ENCODE measurements around the gene WFIKKN1. TPM values are rescaled to one million over a fixed set of nuclear protein-coding genes. Genes with fewer than 3 reads are reported as not detected.

WFIKKN1 gene
- total RNA-seq, 1 donor from 2014 or later: 1.5 TPM

DNA sequence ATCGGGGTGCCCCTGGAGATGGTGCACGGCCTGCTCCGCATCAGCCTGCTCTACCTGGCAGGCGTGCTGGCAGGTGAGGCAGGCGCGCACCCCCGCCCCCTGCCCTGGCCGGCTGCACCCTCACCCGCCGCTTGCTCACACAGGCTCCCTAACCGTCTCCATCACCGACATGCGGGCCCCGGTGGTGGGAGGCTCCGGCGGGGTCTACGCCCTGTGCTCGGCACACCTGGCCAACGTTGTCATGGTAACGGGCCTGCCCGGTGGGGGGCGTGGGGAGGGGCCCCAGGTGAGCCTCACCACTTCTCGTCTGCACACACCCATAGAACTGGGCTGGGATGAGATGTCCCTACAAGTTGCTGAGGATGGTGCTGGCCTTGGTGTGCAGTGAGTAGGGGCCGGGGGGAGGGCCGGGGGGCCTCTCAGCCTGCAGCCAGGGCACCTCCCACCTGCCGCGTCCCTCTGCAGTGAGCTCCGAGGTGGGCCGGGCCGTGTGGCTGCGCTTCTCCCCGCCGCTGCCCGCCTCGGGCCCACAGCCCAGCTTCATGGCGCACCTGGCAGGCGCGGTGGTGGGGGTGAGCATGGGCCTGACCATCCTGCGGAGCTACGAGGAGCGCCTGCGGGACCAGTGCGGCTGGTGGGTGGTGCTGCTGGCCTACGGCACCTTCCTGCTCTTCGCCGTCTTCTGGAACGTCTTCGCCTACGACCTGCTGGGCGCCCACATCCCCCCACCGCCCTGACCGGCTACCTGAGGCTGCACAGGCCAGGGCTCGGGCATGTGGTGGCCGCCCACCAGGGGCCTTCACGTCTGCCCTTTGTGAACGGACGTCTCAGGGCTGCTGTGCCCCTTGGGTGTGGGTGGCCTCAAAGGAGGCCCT, 46.8 kb downstream of the WFIKKN1 start:
- intact Hi-C loops (cut with DNase I): no loop called here

DNA sequence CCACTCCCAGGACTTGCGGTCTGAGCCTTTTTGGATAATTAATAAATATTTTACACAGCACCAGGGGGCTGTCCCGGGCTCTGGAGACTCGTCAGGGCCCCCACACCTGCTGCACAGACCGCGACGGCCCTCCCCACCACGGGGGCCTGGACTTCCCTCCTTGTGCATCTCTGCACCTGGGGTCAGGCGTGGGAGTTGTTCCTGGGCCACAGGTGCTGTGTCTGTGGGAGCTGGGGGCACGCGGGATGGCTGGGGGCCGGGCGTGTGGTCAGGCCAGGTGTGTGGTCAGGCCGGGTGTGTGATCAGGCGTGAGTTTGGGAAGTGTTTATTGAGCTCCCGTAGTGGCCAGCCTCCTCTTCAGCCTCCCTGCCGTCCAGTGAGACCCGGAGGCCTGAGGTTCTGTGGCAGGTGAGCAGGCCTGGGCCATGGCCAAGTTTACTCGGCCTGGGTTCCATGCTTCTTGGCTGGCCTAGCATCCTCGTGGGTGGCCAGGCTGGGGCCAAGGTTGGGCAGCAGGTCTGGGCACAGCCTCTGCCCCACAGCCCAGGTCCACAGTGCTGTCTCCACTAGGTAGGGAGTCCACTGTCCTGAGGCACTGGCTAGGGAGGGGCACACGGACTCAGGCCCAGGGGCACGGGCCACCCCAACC, 47.5 kb downstream of the WFIKKN1 start:
- no peak for DNase-seq (ENCODE audit: low spot score)
- intact Hi-C loops (cut with DNase I): no loop called here
- peak; percentile 0 for ATAC-seq

More for the DNA sequence above, 46.8 kb downstream of the WFIKKN1 start:
- no peak for DNase-seq (ENCODE audit: low spot score)
- ATAC-seq: no peak

GRCh38 chr16:678858-679813, 48.4 kb downstream of the WFIKKN1 start:
- peak; percentile 56 for ATAC-seq
- intact Hi-C loops (cut with DNase I): no loop called here
- peak; percentile 88 for DNase-seq (ENCODE audit: low spot score)

- DNase-seq (ENCODE audit: low spot score): peak; percentile 95
- intact Hi-C loops (cut with DNase I): no loop called here
- peak; percentile 74 for ATAC-seq
Measured at GRCh38 chr16:679814-680624, 49.2 kb downstream of the WFIKKN1 start, which contains the start of gene STUB1. TSS of gene STUB1 (plus strand) at chr16:680410. CDS start at chr16:680526, 116 bp downstream.

DNA sequence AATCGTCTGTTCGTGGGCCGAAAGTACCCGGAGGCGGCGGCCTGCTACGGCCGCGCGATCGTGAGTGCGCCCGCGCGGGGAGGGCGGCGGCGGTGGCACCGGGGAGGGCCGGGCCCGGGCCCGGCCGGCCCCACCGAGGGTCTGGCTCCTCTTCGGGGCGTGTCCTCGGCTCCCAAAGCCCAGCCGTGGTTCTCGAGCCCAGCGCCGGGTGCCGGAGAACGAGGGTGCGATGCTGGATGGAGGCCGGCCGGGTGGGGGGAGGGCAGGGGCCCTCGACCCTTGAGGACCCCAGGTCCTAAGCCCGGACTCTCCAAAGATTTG, 49.8 kb downstream of the WFIKKN1 start:
- intact Hi-C loops (cut with DNase I): no loop called here
- DNase-seq (ENCODE audit: low spot score) (no peak), ATAC-seq (no peak)

GRCh38 chr16:680967-681745, 50.4 kb downstream of the WFIKKN1 start:
- no peak for ATAC-seq
- intact Hi-C loops (cut with DNase I): no loop called here
- no peak for DNase-seq (ENCODE audit: low spot score)

DNA sequence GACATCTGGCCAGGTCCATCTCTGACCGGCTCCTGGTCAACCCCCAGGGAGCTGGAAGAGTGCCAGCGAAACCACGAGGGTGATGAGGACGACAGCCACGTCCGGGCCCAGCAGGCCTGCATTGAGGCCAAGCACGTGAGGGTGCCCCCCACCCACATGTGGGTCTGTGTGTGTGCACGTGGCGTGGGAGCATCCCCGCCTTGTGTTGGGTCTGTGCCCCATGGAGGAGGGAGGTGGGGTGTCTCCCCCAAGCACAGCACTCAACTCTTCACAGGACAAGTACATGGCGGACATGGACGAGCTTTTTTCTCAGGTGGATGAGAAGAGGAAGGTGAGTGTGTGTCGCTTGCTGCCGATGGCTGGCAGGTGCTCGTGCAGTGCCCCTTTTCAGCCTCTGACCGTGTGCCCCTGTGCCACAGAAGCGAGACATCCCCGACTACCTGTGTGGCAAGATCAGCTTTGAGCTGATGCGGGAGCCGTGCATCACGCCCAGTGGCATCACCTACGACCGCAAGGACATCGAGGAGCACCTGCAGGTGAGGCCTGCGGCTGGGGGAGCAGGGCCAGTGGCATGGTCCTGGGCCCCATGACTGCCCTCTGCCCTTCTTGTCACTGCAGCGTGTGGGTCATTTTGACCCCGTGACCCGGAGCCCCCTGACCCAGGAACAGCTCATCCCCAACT, 51.1 kb downstream of the WFIKKN1 start:
- intact Hi-C loops (cut with DNase I): no loop called here
- ATAC-seq (no peak), DNase-seq (ENCODE audit: low spot score) (no peak)

GRCh38 chr16:682493-683395, 52.0 kb downstream of the WFIKKN1 start:
- no peak for ATAC-seq

DNA sequence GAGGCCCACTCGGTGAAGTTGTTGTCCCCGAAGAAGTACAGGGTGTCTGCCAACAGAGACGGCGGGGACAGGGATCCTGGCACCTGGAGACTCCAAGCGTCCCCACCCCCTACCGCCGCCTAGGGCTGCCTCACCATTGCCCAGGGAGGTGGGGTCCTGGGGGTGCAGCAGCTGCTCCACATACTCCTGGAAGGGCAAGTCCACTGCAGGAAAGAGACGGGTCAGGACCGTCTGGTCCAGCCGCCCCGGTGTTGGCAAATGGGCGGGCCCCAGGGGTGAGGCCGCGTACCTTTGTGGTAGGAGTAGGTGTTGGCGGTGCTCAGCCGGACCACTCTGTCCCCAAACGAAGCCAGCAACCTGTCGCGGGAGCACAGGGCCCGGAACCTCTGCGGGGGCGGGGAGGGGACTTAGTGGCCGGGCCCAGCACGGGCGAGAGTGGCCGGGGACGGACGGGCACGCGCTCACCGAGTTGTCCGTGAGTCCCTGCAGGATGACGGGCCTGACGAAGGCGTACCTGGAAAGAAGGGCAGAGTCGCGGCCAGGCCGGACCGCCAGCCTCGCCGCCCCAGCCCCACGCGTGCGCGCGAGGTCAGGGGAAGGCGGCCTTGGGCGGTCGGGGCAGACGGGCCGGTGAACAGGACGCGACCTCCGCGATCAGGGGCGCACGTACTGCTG, 52.7 kb downstream of the WFIKKN1 start:
- intact Hi-C loops (cut with DNase I): no loop called here
- DNase-seq (ENCODE audit: low spot score): no peak
- ATAC-seq: no peak

More at GRCh38 chr16:682493-683395, 52.0 kb downstream of the WFIKKN1 start:
- no peak for DNase-seq (ENCODE audit: low spot score)
- intact Hi-C loops (cut with DNase I): no loop called here

Other genes with a start within 250 kb of the WFIKKN1 start
- gene PGAP6, start 249.0 kb upstream of the WFIKKN1 start, total RNA-seq: 29.0 TPM
- 68.3 TPM for gene NME4, start 233.8 kb upstream of the WFIKKN1 start, total RNA-seq
- gene DECR2, start 229.1 kb upstream of the WFIKKN1 start, total RNA-seq: 10.4 TPM
- gene RAB11FIP3, start 205.3 kb upstream of the WFIKKN1 start, total RNA-seq: 56.0 TPM
- gene CAPN15, start 103.3 kb upstream of the WFIKKN1 start, total RNA-seq: 35.2 TPM
- gene PRR35, start 70.6 kb upstream of the WFIKKN1 start, total RNA-seq: not detected
- gene NHLRC4, start 64.0 kb upstream of the WFIKKN1 start, total RNA-seq: 1.2 TPM
- gene PIGQ, start 61.0 kb upstream of the WFIKKN1 start, total RNA-seq: 46.6 TPM
- gene RAB40C, start 40.9 kb upstream of the WFIKKN1 start, total RNA-seq: 22.5 TPM
- gene METTL26, start 5.3 kb downstream of the WFIKKN1 start, total RNA-seq: 54.1 TPM
- gene MCRIP2, start 10.8 kb downstream of the WFIKKN1 start, total RNA-seq: 15.5 TPM
- gene WDR90, start 18.4 kb downstream of the WFIKKN1 start, total RNA-seq: 33.3 TPM
- 95.9 TPM for gene RHOT2, start 37.1 kb downstream of the WFIKKN1 start, total RNA-seq
- 1.6 TPM for gene RHBDL1, start 44.7 kb downstream of the WFIKKN1 start, total RNA-seq
- 80.2 TPM for gene STUB1, start 49.4 kb downstream of the WFIKKN1 start, total RNA-seq
- 36.1 TPM for gene JMJD8, start 53.3 kb downstream of the WFIKKN1 start, total RNA-seq
- 10.1 TPM for gene WDR24, start 59.4 kb downstream of the WFIKKN1 start, total RNA-seq
- 6.5 TPM for gene FBXL16, start 74.8 kb downstream of the WFIKKN1 start, total RNA-seq
- gene METRN, start 84.1 kb downstream of the WFIKKN1 start, total RNA-seq: 120 TPM
- 26.3 TPM for gene ANTKMT, start 90.2 kb downstream of the WFIKKN1 start, total RNA-seq
- gene CCDC78, start 95.5 kb downstream of the WFIKKN1 start, total RNA-seq: 2.1 TPM
- 6.5 TPM for gene HAGHL, start 96.1 kb downstream of the WFIKKN1 start, total RNA-seq
- gene CIAO3, start 110.0 kb downstream of the WFIKKN1 start, total RNA-seq: 26.9 TPM
- 2.9 TPM for gene MSLN, start 129.7 kb downstream of the WFIKKN1 start, total RNA-seq
- 11.4 TPM for gene RPUSD1, start 157.4 kb downstream of the WFIKKN1 start, total RNA-seq
- gene CHTF18, start 157.6 kb downstream of the WFIKKN1 start, total RNA-seq: 18.9 TPM
- gene GNG13, start 169.7 kb downstream of the WFIKKN1 start, total RNA-seq: not detected